Stimulated activated CD8-positive, alpha-beta memory T cell treated with anti-CD3 and anti-CD28 coated beads, Interleukin-15, amount 100 ng/mL, for 24 hours (primary cell): ENCODE results near the gene PNRC2.
"Not testable (repeated sequence)": the region's sequence is repeated elsewhere in the genome, so short reads cannot be mapped to it uniquely, and the experiment has no call there.

Experiments used
- DNase-seq: peaks from one replicate; pipeline ENCODE4 v3.0.0-alpha.2; 2020; ENCODE audit warnings: low read depth

Gene PNRC2

GRCh38 chr1:23953020-23953419 is 6.6 kb upstream of the PNRC2 start:
- DNase-seq, result no peak

GRCh38 chr1:23957096-23957495 is 2.5 kb upstream of the PNRC2 start:
- no peak for DNase-seq

- DNase-seq, result not testable (repeated sequence)
Observed at GRCh38 chr1:23958040-23958809, 1.4 kb upstream of the PNRC2 start.

- peak; percentile 61 for DNase-seq
Observed at GRCh38 chr1:23958810-23959460, 693 bp upstream of the PNRC2 start.

- no peak for DNase-seq
Observed at GRCh38 chr1:23960291-23961020, 828 bp downstream of the PNRC2 start.

GRCh38 chr1:23963617-23964234 is 4.1 kb downstream of the PNRC2 start:
- DNase-seq, result no peak

GRCh38 chr1:23964235-23964668 is 4.6 kb downstream of the PNRC2 start:
- DNase-seq, result no peak

GRCh38 chr1:23964790-23965740 is 5.4 kb downstream of the PNRC2 start:
- DNase-seq, result no peak

GRCh38 chr1:23966973-23967493 is 7.4 kb downstream of the PNRC2 start:
- DNase-seq, result no peak

GRCh38 chr1:23967871-23968270 is 8.2 kb downstream of the PNRC2 start:
- no peak for DNase-seq

- DNase-seq, result no peak
Observed at GRCh38 chr1:23977187-23977853, 17.7 kb downstream of the PNRC2 start.

- DNase-seq, result no peak
Observed at GRCh38 chr1:23977854-23978191, 18.2 kb downstream of the PNRC2 start.

GRCh38 chr1:23978805-23979204 is 19.2 kb downstream of the PNRC2 start:
- no peak for DNase-seq

GRCh38 chr1:23979387-23979880 is 19.8 kb downstream of the PNRC2 start:
- no peak for DNase-seq

- peak; percentile 87 for DNase-seq
Observed at GRCh38 chr1:23979881-23980727, 20.5 kb downstream of the PNRC2 start, which contains the start of gene SRSF10. Gene SRSF10 (minus strand): TSS chr1:23980327. CDS start chr1:23980255, 72 bp downstream.

- DNase-seq, result peak; percentile 18
Observed at GRCh38 chr1:23980728-23981070, 21.1 kb downstream of the PNRC2 start.

GRCh38 chr1:23984417-23985186 is 25.0 kb downstream of the PNRC2 start:
- no peak for DNase-seq

GRCh38 chr1:23987038-23987437 is 27.4 kb downstream of the PNRC2 start:
- DNase-seq, result not testable (repeated sequence)

GRCh38 chr1:23989263-23989662 is 29.6 kb downstream of the PNRC2 start:
- no peak for DNase-seq
